H1 (cell line): ENCODE results near the gene MEI1.

Experiments
- CHD2 ChIP-seq: IDR thresholded peaks from 2 replicates; pipeline ENCODE4 v1.6.1; 2012; ENCODE audit warnings: low read length, improper control_type of control experiment
- EZH2 ChIP-seq: fragments of 200-600 bp; sonication (generic); IDR thresholded peaks from 2 replicates; pipeline ENCODE4 v1.7.1; 2012; ENCODE audit warnings: low read depth, mild to moderate bottlenecking, moderate library complexity, low read length, inconsistent platforms; ENCODE audit not compliant: severe bottlenecking
- TEAD4 ChIP-seq: IDR thresholded peaks from 2 replicates; pipeline ENCODE4 v1.6.1; 2012; ENCODE audit warnings: low read depth, low read length, inconsistent platforms, mixed read lengths
- TF ChIP-seq, protein P1 (sequence below), 3 experiments: IDR thresholded peaks; 1 replicate in 2 of 3; 2 replicates in 1 of 3; pipeline versions ENCODE4 v1.5.1 to v1.6.1; 2011; ENCODE audit warnings: low read length in 3 of 3, mild to moderate bottlenecking in 3 of 3, inconsistent platforms in 2 of 3, low read depth in 1 of 3, moderate library complexity in 1 of 3; ENCODE audit not compliant: insufficient read depth in 1 of 3; ENCODE audit errors: control extremely low read depth in 1 of 3

DNA sequence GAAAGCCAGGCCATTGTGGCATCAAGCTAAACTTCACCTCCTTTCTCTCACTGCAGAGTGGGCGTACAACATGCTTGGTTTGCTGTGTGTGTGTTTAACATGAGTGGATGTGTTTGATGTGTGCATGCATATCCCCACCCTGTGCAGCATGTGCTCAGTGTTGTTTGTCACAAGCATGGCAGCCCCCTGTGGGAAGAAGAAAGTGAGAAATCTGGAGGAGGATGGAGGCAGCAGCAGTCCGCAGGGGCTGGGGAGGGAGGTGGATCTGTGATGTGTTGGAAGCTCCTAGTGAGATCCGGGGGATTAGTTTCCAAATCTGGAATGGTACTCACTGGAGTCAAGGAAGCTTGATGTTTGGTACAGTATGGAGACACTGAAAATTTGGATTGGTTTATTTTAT, 77.1 kb downstream of the MEI1 start:
- no peak for TF ChIP-seq CHD2
- TF ChIP-seq TEAD4, result no peak
- no peak for TF ChIP-seq EZH2
- TF ChIP-seq, protein P1, sequence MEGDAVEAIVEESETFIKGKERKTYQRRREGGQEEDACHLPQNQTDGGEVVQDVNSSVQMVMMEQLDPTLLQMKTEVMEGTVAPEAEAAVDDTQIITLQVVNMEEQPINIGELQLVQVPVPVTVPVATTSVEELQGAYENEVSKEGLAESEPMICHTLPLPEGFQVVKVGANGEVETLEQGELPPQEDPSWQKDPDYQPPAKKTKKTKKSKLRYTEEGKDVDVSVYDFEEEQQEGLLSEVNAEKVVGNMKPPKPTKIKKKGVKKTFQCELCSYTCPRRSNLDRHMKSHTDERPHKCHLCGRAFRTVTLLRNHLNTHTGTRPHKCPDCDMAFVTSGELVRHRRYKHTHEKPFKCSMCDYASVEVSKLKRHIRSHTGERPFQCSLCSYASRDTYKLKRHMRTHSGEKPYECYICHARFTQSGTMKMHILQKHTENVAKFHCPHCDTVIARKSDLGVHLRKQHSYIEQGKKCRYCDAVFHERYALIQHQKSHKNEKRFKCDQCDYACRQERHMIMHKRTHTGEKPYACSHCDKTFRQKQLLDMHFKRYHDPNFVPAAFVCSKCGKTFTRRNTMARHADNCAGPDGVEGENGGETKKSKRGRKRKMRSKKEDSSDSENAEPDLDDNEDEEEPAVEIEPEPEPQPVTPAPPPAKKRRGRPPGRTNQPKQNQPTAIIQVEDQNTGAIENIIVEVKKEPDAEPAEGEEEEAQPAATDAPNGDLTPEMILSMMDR (IDR thresholded peaks at IDR 0.05; ENCODE audit: control extremely low read depth in 1 of 3, insufficient read depth in 1 of 3, low read depth in 1 of 3, low read length in 3 of 3), result no peak
